ENCODE data around the gene EXOSC9.

EXOSC9 gene

DNA sequence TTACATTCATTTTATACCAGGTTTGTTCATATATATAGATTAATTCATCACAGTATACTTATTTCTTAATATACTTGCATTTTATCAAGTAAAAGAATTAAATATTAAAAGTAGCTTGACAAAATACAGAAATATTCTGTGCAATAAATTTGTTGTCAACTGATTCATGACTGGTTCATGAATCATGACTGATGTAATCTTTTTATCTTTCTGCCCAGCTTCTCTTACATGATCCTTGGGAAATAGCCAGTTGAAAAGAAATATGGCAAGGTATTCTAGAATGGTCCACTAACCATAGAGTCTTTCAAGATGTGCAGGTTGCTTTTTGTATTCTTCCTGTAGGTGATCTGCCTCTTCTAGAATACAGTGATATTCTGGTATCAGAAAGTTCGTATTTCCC lies 26.7 kb downstream of the EXOSC9 start:
- DNase-seq, result no peak

GRCh38 chr4:121829511-121829910 lies 28.4 kb downstream of the EXOSC9 start:
- no peak for DNase-seq

GRCh38 chr4:121838136-121838535 lies 37.0 kb downstream of the EXOSC9 start:
- no peak for DNase-seq

DNA sequence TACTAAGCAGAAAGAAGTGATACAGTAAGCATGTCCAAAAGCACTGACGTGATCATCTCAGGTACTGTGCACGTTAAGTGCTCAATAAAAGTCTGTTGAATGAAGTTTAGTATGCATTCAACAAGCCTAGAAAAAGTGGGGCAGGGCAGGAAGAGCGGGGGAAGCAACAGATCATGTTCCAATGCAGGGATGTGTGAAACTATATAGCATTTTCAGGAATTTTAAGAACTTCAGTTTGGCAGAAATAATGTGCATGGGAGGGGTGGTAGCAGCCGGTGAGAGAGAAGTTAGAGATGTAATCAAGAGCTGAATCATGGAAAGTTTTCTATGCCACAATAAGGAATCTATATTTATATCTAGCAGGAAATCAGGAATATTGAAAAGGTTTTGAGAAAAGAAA lies 41.7 kb downstream of the EXOSC9 start:
- no peak for DNase-seq

- DNase-seq, result no peak
Observed at GRCh38 chr4:121846662-121847061, 45.5 kb downstream of the EXOSC9 start.

GRCh38 chr4:121851354-121851753 lies 50.2 kb downstream of the EXOSC9 start:
- no peak for DNase-seq

- DNase-seq, result no peak
Observed at GRCh38 chr4:121860121-121860520, 59.0 kb downstream of the EXOSC9 start.

DNA sequence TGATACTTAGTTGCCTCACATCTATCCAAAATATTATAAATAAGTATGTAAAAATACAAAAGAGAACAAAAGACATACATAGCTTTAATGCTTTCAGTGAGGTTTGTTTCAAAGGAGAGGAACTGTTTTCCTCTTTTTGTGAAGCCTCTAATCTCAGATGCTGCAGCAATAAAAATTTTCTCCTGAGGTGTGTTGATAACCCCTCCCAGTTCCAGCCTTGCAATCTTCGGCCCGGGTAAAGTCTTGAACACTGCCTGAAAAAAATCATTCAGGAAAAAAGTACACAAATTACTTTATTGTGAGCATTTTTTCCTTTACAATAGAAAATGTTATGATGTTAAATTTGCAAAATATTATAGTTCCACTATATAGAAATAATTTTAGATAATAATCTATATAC lies 60.3 kb downstream of the EXOSC9 start:
- no peak for DNase-seq

DNA sequence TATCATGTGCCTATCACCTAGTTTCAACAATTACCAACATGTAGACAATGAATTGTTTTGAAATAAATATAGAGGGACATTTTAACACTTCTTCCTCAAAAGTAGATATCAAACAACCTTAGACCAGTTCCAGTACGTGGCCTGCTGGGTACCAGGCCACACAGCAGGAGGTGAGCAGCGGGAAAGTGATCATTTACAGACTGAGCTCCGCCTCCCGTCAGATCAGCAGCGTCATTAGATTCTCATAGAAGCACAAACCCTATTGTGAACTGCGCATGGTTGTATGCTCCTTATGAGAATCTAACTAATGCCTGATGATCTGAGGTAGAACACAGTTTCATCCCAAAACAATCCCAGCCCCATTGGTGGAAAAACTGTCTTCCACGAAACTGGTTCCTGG lies 62.7 kb downstream of the EXOSC9 start:
- no peak for DNase-seq

Measured in CD4-positive, alpha-beta T cell treated with Interleukin-12 subunit alpha and Interleukin-12 subunit beta, for 1 hour (primary cell).